Uterus (tissue), 2 donors: Measurements from ENCODE around the gene THG1L.

Experiments used
- POLR2A ChIP-seq, 2 donors: fragments of 450-650 bp; IDR thresholded peaks; one replicate each; pipeline ENCODE4 v1.6.1; 2016; ENCODE audit warnings: antibody characterized with exemption in 2 of 2, mild to moderate bottlenecking in 1 of 2, moderate library complexity in 1 of 2
- TF ChIP-seq, protein P1 (sequence below), 4 experiments: fragments of 200-600 bp in 2 of 4; fragments of 450-650 bp in 2 of 4; sonication (generic) in 2 of 4; IDR thresholded peaks; one replicate each; pipeline ENCODE4 v1.5.1; 2016 to 2019; ENCODE audit warnings: antibody characterized with exemption in 4 of 4, mild to moderate bottlenecking in 2 of 4, moderate library complexity in 1 of 4

DNA sequence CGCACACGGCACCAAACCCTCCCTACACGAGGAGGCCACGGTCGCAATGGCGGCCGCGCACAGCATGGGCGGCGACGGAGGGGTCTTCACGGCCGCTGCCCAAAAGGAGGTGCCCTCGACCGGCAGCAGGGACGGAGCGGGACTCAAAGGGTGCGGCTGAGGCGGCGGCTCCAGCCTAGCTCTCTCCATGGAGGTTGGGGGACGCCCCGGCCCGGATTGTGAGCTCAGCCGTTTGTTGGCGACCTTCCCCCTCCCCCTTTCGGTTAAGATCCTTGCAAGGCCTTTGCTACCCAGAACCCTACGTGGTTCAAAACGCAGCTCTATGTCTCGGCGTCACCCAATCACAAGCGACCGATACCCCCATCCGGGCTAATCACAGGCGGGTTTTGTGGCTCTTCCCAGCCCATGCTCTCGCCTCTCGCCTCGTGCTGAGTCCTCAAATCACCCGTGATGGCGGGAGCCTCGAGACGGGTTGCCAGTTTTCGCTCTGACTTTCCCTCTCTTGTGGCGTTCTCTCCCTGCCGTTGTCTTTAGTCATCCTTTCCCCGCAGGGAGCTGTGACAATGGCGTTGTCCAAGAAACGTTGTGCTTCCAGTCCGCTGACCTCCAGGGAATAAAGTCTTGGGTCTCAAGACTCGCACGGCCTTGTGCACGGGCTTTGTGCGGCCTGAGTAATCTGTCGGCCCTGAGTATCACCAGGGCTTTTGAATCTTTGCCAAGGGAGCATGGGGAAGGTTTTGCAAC lies 40.4 kb upstream of the THG1L start:
- TF ChIP-seq, protein P1, sequence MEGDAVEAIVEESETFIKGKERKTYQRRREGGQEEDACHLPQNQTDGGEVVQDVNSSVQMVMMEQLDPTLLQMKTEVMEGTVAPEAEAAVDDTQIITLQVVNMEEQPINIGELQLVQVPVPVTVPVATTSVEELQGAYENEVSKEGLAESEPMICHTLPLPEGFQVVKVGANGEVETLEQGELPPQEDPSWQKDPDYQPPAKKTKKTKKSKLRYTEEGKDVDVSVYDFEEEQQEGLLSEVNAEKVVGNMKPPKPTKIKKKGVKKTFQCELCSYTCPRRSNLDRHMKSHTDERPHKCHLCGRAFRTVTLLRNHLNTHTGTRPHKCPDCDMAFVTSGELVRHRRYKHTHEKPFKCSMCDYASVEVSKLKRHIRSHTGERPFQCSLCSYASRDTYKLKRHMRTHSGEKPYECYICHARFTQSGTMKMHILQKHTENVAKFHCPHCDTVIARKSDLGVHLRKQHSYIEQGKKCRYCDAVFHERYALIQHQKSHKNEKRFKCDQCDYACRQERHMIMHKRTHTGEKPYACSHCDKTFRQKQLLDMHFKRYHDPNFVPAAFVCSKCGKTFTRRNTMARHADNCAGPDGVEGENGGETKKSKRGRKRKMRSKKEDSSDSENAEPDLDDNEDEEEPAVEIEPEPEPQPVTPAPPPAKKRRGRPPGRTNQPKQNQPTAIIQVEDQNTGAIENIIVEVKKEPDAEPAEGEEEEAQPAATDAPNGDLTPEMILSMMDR (IDR thresholded peaks at IDR 0.05), result no peak
- no peak for TF ChIP-seq POLR2A (IDR thresholded peaks at IDR 0.05)
